ENCODE data around the gene TTLL7.

Gene TTLL7, protein sequence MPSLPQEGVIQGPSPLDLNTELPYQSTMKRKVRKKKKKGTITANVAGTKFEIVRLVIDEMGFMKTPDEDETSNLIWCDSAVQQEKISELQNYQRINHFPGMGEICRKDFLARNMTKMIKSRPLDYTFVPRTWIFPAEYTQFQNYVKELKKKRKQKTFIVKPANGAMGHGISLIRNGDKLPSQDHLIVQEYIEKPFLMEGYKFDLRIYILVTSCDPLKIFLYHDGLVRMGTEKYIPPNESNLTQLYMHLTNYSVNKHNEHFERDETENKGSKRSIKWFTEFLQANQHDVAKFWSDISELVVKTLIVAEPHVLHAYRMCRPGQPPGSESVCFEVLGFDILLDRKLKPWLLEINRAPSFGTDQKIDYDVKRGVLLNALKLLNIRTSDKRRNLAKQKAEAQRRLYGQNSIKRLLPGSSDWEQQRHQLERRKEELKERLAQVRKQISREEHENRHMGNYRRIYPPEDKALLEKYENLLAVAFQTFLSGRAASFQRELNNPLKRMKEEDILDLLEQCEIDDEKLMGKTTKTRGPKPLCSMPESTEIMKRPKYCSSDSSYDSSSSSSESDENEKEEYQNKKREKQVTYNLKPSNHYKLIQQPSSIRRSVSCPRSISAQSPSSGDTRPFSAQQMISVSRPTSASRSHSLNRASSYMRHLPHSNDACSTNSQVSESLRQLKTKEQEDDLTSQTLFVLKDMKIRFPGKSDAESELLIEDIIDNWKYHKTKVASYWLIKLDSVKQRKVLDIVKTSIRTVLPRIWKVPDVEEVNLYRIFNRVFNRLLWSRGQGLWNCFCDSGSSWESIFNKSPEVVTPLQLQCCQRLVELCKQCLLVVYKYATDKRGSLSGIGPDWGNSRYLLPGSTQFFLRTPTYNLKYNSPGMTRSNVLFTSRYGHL

DNA sequence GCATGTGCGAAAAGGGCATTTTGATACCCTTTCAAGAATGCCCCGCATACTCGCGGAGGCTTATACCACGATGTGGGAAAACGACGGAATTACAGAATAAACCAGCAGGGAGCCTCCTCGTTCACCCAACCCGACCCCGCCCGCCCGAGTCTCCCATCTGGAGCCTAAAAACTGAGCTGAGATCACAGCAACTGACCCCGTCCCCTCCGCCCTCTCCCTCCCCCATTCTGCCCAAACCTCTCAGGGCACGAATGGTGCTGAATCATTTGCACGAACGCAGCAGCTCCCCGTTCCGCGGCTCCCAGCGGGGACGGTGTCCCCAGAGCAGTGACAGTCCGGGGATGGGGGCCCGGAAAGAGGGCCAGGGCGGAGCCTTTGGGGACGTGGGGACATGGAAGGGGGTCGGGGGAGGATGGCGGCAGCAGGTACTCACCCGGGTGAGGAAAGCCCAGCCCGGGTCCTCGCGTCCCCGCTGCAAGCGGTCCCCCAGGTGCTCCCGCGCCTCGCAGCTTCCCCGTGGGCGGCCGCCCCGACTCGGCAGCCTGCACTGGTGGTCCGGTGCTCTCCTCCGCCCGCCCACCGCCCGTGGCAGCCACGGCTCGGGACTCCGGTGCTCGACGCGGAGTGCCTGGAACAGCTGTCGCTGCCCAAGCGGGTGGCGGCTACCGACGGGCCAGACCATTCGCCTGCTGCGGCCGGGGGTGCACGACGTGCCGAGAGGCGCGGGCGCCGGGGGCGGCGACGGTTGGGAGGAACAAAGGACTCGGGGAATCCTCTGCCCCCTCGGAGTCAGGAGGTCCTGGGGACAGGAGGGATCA is at the start of gene TTLL7:
TSS of gene TTLL7 (minus strand) at position 635 of the 818 bp plus-strand sequence. CDS start 46,921 bp downstream, outside the sequence.
- DNase-seq (ENCODE audit: low spot score): peak; percentile 79

DNA sequence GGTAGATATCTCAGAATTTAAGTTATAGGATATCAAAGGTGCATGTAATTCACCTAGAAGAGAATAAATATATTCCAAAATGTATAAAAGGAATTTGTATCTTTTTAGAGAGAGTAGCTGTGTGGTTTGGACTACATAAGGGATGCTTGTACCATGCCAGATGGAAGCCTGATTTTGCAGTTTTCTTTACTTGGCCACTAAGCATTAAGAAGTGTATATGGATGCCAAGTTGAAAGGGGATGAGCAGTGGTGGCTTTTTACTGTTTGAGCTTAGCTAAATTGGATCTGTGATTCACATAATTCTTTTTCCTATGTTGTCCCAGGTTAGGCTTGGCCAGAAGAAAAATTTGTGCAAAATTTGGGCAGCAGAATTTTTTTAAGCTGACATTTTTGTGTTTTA is 43.5 kb upstream of the TTLL7 start:
- DNase-seq (ENCODE audit: low spot score): no peak

DNA sequence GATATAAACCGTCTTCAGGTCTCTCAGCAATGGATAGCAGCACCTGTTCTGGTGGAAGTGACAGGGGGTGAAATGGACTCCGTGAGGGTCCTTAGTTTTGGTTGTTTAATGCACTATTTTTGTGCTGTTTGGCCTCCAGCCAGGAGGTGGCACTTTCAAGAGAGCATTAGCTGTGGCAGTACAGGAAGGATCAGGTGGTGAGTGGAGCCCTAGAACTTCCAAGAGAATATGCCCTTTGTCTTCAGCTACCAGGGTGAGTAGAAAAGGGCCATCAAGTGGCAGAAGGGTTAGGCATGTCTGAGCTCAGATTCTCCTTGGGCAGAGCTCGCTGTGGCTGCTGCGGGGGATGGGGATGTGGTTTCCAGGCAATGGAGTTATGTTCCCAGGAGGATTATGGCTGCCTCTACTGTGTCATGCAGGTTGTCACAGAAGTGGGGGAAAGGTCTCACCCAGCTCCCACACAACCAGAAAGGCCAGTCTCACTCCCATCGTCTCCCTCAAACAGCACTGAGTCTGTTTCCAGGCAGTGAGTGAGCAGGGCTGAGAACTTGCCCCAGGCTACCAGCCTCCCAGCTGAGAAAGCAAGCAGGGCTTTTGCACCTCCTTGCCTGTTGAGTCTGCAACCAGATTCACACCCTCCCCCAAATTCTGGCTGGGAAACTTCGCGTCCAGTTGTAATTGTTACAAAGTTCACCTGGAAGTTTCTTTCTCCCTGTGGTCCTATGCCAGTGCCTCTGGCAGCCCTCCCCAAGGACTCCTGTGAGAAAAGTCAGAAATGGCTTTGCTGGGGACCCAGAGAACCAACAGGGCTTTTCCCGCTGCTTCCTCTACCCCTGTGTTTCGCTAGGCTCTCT is 39.1 kb upstream of the TTLL7 start:
- no peak for DNase-seq (ENCODE audit: low spot score)

DNA sequence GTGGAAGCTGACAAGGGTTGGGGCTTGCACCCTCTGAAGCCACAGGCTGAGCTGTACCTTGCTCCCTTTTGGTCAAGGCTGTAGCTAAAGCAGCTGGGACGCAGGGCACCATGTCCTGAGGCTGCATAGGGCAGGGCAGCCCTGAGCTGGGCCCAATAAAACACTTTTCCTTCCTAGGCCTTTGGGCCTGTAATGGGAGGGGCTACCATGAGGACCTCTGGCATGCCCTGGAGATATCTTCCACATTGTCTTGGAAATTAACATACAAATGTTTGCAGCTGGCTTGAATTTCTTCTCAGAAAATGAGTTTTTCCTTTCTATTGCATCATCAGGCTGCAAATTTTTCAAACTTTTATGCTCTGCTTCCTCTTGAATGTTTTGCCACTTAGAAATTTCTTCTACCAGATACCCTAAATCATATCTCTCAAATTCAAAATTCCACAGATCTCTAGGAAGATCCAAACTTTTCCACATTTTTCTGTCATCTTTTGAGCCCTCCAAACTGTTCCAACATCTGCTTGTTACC is 32.9 kb upstream of the TTLL7 start:
- no peak for DNase-seq (ENCODE audit: low spot score)

DNA sequence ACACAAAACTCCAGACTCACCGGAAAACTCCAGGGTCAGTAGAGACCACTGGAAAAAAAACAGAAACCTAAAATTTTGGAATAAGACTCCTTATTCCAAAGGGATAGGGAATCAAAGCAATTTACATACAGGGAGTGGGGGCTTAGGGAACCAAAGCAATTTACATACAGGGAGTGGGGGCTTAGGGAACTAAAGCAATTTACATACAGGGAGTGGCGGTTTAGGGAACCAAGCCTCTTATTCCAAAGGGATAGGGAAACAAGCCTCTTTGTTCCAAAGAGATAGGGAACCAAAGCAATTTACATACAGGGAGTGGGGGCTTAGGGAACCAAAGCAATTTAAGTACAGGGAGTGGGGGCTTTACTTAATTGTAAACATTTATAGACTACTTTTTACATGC is 28.4 kb upstream of the TTLL7 start:
- DNase-seq (ENCODE audit: low spot score): no peak

DNA sequence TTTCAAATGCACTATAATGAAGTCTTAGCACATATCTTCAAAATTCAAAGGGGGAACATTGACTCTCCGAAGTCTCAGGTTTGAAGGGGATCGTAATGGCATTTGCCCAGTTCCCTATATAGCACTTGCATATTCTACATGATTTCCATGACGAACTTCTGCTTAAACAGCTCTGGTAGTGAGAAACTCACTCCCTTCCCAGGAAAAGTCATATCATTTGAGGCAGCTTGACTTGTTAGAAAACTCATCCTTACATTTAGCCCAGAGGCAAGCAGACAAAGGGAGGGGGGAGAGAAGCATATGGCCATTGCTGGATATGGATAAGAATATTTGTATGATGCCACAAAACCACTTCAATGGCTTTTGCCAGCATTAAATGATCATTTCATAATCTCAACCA is 27.0 kb upstream of the TTLL7 start:
- no peak for DNase-seq (ENCODE audit: low spot score)

DNA sequence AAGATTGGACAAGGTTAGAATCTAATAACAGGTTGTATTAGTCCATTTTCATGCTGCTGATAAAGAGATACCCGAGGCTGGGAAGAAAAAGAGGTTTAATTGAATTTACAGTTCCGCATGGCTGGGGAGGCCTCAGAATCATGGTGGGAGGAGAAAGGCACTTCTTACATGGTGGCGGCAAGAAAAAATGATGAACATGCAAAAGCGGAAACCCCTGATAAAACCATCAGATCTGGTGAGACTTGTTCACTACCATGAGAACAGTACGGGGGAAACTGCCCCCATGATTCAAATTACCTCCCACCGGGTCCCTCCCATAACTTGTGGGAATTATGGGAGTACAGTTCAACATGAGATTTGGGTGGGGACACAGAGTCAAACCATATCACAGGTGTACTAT is 22.9 kb upstream of the TTLL7 start:
- no peak for DNase-seq (ENCODE audit: low spot score)

DNA sequence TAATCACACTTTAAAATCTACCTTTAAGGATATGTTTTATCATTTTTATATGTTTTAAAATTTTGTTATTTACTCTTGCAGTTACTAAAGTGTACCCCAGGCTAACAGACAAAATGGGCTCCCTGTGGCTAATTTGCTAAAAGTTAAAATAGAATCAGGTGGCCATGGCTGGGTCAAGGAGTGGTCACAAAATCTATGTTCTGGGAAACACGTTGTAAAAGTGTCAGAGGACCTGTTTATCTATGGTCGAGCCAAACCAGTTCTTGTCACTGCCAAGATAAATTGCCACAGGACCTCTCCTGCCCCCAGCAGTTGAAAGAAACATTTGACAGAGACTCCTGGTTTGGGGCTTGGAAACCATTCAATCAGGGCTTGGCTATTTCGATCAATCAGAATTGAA is 21.2 kb upstream of the TTLL7 start:
- no peak for DNase-seq (ENCODE audit: low spot score)

DNA sequence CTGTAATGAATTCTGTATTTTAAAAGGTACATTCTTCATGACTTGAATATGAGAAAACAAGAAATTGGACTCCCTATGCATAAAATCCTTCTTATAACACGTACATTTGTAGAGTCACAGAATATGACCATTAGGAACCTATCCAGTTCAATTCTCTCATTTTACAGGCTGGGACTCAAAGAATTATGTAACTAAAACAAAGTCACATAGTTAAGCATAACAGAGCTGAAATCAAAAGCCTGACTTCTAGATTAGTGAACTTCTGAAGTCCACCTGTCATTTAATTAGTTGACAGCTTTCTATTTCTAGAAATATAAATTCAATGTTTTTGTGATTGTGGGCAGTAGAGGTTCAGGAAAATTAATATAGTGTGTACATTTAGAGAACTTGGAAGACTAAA is 20.3 kb upstream of the TTLL7 start:
- no peak for DNase-seq (ENCODE audit: low spot score)

DNA sequence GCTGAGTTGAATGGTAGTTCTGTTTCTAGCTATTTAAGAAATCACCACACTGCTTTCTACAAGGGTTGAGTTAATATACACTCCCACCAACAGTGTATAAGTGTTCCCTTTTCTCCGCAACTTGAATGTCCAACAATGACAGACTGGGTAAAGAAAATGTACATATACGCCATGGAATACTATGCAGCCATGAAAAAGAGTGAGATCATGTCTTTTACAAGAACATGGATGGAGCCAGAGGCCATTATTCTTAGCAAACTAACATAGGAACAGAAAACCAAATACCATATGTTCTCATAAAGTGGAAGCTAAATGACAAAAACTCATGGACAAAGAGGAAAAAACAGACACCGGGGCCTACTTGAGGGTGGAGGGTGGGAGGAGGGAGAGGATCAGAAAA is 14.8 kb upstream of the TTLL7 start:
- no peak for DNase-seq (ENCODE audit: low spot score)

DNA sequence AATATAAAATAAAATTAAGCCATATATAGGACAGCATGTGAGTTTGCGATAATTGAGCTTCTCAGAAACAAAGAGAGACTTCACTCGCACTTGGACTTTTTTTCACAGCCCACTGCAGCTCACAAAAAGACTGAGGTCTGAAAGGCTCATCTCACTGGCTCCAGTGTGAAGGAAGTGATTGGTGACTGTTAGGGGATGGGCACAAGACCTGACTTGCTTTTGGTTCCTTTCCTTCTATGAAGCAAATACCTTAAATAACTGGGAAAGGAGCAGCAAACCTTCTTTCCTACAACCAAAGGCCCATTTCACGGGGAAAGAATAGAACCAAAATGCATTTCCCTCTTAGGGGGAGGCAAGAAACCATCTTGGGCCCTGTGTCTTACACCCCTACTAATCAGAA is 13.1 kb upstream of the TTLL7 start:
- DNase-seq (ENCODE audit: low spot score): no peak

DNA sequence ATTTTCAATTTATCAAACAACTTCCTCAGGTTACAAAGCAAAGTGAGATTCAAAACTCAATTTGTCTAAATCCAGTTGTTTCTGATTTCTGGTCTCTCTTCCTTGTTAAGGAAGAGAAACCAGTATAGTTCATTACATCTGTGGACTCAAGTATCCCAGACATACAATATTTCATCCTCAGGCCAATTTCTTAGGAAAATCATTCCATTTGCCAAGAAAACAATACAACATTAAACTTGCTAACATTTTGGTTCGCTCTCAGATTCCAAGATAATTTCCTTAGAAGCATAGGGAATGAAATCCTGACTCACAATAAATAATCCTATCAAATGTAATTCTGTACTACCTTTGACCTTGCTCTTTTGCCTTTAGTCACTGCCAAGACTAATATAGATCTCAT is 11.2 kb upstream of the TTLL7 start:
- no peak for DNase-seq (ENCODE audit: low spot score)

DNA sequence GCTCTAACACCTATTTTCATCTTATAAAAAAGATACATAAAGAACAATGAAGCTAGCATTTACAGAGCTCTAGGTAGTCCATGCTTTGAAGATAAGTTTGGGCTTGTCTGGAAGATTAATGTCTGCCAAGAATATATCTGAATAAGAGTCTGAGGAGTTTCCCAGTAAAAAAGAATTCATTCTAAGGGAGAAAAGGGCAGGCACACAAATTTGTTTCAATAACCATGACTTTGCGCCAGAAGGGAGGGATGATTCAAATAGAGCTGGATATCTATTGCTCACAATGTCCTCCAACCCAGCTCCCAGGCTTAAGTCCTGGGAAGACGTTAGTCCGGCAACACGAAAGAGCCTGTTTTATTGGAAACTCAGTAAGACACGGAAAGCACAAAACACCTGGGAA is 9.7 kb upstream of the TTLL7 start:
- no peak for DNase-seq (ENCODE audit: low spot score)

DNA sequence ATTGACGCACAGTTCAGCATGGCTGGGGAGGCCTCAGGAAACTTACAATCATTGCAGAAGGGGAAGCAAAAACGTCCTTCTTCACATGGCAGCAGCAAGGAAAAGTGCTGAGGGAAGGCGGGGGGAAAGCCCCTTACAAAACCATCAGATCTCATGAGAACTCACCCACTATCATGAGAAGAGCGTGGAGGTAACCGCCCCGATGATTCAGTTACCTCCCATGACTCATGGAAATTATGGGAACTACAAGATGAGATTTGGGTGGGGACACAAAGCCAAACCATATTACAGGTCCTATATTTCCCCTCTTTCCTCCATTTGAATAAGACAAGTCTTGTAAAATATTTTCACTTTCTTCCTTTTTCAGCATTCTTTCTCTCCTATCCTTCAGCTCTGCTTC is 7.7 kb upstream of the TTLL7 start:
- no peak for DNase-seq (ENCODE audit: low spot score)

DNA sequence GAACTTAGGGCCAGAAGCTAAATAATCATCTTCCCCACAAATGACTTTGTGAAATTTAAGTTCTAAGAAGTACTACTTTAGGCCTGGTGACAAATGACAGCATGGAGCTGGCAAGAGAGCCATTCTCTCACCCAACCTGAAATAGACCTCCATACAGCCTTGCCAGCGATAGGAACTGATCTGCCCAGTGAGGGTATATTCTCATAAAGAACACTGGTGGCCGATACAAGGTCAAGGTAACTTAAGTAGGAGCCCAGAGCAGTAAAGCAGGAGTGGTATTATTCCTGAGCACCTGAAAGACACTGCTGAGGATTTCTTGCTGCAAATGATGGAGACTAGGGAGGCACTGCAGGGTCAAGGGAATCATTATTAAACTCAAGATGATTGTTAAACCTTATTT is 2.6 kb upstream of the TTLL7 start:
- no peak for DNase-seq (ENCODE audit: low spot score)

DNA sequence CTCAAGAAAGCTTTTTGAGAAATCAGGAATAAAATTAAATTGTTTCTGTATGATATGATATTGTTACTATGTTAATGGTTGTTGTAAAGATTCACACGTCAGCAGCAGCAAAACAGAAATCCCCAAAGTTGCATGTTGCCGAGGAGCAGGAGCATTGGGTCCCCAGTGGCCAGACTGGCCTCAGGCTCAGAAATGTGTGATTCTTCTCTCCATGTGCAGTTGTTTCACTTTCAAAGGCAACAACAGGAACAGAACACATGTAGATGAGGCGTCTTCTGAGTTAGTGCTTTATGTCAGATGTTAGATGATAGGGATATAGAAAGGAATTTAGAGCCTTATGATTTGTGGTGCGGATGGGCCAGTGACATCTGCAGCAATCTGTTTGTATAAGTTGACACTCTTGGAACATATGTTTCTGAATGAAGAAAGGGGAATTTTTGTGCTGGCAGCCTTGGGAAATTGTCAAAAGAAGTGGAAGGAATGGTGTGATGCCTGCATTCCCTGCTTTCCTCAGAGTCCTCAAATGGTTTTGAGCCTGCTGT is 2.1 kb upstream of the TTLL7 start:
- DNase-seq (ENCODE audit: low spot score): no peak

DNA sequence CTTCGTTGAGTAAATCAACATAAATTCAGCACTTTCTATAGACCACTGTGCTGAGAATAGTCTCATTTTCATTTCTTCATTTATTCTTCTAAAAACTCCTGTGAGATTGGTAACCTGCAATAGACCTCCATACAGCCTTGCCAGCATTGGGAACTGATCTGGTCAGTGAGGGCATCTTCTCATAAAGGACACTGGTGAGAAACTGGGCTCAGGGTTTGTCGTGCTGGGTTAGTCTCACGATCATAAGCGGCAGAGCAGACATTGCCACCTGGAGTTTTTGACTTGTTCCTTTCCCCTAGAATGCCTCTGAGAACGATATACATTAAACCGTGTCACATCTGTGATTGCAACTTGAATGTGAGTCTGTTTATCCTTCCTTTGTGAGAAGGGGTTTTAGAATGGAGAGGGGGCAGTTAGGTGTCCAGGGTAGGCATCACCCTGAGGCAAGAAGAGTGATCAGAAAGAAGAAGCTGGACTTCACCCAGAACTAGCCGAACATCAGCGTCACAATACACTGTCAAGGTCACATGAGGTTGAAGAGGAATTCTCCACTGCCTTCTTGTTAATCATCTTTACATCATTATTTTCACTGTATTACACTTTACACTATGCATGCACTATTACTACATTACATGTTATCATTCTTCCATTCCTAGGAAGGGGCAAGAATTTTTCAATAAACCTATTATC is 1.4 kb upstream of the TTLL7 start:
- no peak for DNase-seq (ENCODE audit: low spot score)

DNA sequence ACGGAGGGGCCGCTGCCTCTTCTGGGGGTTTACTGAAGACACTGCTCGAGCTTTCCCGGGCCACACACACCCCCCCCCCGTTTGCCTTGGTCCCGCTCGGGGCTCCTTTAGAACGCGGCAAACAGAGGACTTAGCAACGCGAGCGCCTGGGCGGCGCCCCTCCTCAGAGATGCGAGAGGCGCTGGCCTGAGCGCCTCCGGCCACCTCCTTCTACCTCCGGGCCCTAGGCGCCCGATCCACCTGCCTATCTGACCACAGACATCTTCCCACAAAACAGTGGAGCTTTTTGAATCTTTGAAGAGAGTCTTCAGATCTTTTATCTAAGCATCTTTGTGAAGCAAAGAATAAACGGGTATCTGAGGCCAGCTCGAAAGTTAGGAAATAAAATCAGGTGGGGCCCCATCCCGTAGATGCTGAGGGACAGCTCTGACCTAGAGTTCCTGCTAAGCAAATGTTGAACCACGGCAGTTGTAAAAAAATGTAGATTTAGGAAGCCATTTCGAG is 436 bp upstream of the TTLL7 start:
- peak; percentile 83 for DNase-seq (ENCODE audit: low spot score)

DNA sequence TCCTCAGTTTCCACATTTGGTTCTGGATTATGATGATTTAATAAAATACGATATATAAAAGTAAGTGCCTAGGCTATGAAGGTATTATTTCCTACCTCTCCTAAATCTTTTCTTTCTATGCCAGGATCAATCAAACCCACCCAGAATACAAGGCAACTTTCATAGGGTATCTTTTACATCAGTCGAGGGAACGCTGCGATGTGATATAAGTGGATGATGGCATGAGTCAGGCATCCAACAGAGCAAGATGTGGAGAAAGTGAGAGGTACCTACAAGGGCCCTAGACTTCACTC is 781 bp downstream of the TTLL7 start:
- no peak for DNase-seq (ENCODE audit: low spot score)

DNA sequence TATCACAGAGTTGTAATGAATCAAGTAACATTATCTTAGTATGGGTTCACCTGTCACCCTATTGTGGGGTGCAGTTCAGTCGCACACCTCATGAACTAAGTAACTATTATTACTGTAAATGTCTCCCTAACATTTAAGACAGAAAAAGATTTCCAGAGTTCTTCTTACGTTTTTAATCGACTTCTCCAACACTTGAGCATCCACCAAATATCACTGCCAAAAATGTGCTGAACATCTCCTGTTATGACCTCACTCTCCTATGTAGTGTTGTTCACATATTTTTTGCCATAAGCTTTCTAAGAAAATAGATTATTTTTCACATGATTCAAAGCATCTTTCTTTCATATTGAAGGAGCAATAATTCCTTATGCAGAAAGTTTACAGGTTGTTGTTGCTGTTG is 1.3 kb downstream of the TTLL7 start:
- no peak for DNase-seq (ENCODE audit: low spot score)

Measured in kidney tubule cell (primary cell).